SU-DHL-6 (cell line): Measurements from ENCODE around the gene CDC42BPA.

ENCODE experiments used
- CTCF ChIP-seq: fragments of 200-600 bp; sonication (generic); IDR thresholded peaks from one replicate; pipeline ENCODE4 v1.5.1; 2017; ENCODE audit warnings: antibody characterized with exemption, mild to moderate bottlenecking, low read length, moderate library complexity; ENCODE audit not compliant: insufficient read depth, poor library complexity, severe bottlenecking
- EZH2phosphoT487 ChIP-seq: fragments of 200-600 bp; sonication (generic), shearing (Covaris generic); conservative IDR thresholded peaks from 2 replicates; pipeline ENCODE4 v1.6.1; 2018; ENCODE audit warnings: mild to moderate bottlenecking, antibody characterized with exemption, low read length, moderate library complexity, mixed read lengths

GRCh38 chr1:226986496-226987178, 331.7 kb downstream of the CDC42BPA start:
- TF ChIP-seq CTCF, result no peak
- TF ChIP-seq EZH2phosphoT487, result no peak
